GM10266 (cell line): Measurements from ENCODE around the gene ZNF365.

Source experiments
- DNase-seq: peaks from one replicate; pipeline ENCODE4 v3.0.0; 2012; ENCODE audit errors: extremely low spot score
- TF ChIP-seq, protein P1 (sequence below): IDR thresholded peaks from 2 replicates; pipeline ENCODE4 v1.5.1; 2012; ENCODE audit warnings: mild to moderate bottlenecking, low read depth; ENCODE audit not compliant: control insufficient read depth, insufficient read depth; ENCODE audit errors: missing control alignments

Gene ZNF365

DNA sequence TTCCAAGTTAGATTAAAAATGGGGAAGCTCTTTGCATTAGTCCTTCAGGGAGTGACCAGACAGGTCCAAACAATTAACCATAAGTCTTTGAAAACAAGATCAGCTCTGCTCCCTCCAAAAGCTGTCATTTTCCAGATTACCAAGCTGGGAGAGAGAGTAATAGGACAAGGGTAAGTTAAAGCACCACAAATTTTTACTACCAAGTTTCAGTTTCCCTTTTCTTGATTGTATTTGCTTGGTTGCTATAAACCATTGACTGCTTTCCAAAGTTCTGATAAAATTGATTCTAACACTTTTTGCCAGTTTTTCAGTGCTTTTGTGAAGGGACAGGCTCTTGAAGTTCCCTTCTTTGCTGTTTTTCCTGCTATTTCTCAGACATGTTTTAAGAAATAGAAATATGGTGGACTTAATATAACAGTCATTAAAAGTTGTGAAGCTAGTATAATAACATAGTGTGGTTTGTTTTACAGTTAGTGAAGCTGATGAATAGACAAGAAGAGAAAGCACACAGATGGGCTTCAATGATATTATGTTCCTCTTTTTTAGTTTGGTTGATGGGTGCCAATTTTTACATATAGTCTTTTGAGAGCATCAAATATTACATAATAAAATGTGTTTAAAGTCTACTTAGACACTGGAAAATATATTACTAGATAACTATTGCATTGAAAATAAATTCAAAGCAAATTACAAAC, 40.0 kb upstream of the ZNF365 start:
- TF ChIP-seq, protein P1, sequence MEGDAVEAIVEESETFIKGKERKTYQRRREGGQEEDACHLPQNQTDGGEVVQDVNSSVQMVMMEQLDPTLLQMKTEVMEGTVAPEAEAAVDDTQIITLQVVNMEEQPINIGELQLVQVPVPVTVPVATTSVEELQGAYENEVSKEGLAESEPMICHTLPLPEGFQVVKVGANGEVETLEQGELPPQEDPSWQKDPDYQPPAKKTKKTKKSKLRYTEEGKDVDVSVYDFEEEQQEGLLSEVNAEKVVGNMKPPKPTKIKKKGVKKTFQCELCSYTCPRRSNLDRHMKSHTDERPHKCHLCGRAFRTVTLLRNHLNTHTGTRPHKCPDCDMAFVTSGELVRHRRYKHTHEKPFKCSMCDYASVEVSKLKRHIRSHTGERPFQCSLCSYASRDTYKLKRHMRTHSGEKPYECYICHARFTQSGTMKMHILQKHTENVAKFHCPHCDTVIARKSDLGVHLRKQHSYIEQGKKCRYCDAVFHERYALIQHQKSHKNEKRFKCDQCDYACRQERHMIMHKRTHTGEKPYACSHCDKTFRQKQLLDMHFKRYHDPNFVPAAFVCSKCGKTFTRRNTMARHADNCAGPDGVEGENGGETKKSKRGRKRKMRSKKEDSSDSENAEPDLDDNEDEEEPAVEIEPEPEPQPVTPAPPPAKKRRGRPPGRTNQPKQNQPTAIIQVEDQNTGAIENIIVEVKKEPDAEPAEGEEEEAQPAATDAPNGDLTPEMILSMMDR, result no peak
- DNase-seq, result no peak

DNA sequence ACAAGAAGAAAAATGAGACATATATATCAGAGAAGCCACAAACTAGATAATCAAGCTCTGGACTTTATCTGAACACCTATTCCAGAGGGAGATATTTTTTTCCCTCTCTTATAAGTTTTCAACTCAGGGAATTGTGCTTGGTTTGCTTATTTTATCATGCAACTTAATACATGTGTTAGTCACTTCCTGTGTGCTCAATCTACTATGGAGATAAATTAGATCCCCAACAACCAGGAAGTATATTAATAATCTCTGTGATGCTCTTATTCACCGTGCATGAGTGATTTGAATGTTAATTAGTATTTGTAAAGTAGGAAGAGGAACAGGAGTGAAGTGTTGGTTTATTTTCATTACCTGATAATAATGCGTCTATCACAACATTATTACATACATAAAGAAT, 38.8 kb upstream of the ZNF365 start:
- no peak for DNase-seq
- TF ChIP-seq, protein P1, result no peak

DNA sequence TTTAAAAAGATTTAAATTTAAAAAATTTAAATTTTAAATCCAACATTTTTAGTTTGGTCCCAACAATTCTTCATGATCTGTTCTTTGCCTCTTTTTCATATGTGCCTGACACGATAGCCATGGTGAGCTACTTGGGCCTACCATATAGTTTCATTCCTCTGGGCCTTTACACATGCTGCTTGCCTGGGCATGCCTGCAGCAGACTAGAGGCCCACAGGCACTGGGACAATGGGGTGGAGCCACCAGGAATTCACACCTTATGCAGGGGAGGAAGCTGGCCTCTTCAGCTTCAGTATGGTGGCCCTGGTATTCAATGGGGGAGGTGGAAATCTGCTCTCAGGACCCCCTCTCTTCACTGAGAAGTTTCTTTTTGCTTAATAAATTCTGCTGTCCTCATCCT, 37.8 kb upstream of the ZNF365 start:
- DNase-seq, result no peak
- TF ChIP-seq, protein P1, result no peak

DNA sequence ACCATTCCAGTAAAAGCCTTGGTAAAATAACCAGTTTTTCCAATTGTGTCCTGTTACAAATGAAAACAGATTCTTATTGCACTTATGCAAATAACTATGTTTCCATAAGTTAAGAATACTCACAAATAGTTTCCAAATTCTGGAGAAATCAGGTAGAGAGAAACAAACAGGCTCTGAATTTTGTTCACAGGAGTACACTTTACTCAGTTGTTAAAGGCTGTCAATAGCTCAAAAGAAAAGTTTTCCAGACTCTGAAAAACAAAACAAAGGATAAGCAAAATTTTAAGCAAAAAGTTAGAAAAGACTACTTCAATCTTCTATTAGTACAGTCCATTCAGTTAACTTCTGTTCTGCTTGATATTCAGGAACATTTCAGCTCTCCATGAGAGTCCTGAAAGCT, 32.8 kb upstream of the ZNF365 start:
- TF ChIP-seq, protein P1, result no peak
- no peak for DNase-seq

DNA sequence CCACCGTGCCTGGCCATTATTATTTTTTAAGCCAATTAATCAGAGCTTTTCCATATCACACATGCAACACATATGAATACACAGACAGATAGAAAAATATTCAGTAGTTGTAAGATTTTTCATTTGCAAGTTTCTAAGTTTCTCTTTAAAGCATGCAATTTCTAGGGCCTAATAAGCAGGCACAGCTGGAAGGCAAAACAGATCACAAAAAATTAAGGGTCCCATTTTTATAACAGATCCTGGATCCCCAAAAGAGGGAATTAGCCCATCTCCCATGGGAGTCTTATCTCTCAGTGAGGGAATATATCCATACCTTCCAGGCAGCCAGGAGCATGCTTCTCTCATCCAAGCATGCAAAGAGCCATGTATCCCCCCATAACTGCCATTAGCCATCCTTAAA, 31.2 kb upstream of the ZNF365 start:
- TF ChIP-seq, protein P1, result no peak
- DNase-seq, result no peak

DNA sequence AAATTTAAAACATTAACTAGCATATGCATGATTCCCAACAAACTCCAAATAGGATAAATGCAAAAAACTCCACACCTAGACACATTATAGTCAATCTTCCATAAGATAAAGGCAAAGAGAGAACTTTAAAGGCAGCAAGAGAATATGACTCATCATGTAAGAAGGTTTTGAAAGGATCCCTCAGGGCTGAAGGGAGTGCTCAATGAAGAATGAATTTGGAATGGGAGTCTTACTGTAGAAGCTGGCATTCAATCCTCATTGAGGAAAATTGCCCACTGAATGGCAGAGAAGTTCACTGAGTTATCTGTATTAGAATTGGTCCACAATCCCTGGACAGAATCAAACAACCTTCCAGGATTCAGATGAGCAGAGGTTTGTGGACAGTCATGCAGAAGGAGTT, 26.1 kb upstream of the ZNF365 start:
- DNase-seq, result no peak
- TF ChIP-seq, protein P1, result no peak

DNA sequence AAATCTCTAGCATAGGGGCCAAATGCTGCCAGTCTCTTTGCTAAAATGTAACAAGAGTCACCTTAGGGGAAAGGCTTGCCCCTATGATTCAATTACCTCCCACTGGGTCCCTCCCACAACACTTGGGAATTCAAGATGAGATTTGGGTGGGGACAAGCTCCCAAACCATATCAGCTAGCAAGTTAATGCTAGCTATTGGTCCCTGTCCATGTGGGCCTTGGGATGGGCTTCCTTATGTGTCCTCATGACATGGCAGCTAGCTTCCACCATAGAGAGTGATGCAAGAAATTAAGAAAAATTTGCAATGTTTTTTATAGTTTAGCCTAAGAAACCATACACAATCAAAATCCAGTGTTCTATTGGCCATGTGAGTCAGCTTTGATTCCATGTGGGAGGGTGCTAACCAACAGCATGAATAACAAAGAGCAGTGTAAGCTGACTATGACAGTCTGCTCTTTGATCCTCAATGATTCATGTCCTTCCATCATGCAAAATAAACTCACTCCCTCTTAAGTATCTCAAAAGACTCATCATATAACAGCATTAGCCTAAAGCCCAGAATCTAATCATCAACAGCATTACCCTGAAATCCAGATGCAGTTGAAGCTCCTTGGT, 21.7 kb upstream of the ZNF365 start:
- DNase-seq, result no peak
- TF ChIP-seq, protein P1, result no peak
